ENCODE results near the gene CDH18.

Gene CDH18

GRCh38 chr5:19978476-19978875, 9.5 kb downstream of the CDH18 start:
- no peak for TF ChIP-seq REST (IDR thresholded peaks at IDR 0.05; ENCODE audit: insufficient read depth in 1 of 2, low read depth in 2 of 2, low read length in 2 of 2)
- no peak for TF ChIP-seq POLR2AphosphoS5 (IDR thresholded peaks at IDR 0.05; ENCODE audit: low read depth, low read length)
- TF ChIP-seq FOXP2 (optimal IDR thresholded peaks at IDR 0.05; ENCODE audit: borderline replicate concordance, extremely low read depth, extremely low read length, insufficient read depth), result no peak
- no peak for TF ChIP-seq SIN3A (IDR thresholded peaks at IDR 0.05; ENCODE audit: borderline replicate concordance, insufficient read depth, low read length)

DNA sequence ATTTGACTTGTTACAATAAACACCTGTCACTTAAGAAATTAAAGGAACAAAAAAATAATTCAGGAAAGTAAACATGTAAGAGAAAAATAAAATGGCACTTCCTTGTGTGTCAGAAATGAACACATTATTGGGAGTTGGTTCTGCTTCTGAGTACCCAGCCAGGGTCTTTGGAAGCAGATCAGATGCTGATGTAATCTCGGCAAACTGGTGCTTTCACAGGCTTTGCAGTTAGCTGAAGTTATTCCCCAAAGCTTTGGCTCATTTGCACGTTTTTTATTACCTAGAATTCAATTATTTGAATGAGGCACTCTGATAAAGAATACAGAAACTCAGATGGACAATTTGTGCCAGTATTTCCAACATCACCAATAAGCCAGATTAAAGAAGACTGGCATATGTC, 10.9 kb downstream of the CDH18 start:
- TF ChIP-seq TAF1 (IDR thresholded peaks at IDR 0.05; ENCODE audit: borderline replicate concordance, insufficient read depth, low read length), result no peak
- TF ChIP-seq FOXP2 (optimal IDR thresholded peaks at IDR 0.05; ENCODE audit: borderline replicate concordance, extremely low read depth, extremely low read length, insufficient read depth), result no peak
- TF ChIP-seq REST (IDR thresholded peaks at IDR 0.05; ENCODE audit: insufficient read depth in 1 of 2, low read depth in 2 of 2, low read length in 2 of 2), result no peak

DNA sequence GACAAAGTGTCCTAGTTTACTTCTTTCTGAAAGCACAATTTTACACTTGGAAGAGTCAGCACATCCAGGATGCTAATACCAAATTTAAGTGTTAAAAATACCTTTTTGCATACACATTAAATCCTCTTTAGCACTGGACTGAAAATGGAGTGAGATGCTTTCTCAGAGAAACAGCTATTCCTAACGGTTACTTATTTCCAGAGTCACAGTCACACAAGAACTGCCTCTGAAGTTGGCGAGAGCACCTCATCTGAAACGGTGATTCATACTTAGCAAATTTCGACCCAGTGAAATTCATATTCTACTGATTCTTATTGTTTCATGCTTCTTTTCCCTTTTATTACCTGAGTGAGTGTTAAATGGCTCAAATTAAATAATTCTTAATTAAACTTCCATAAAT, 12.2 kb downstream of the CDH18 start:
- no peak for TF ChIP-seq REST (IDR thresholded peaks at IDR 0.05; ENCODE audit: insufficient read depth in 1 of 2, low read depth in 2 of 2, low read length in 2 of 2)
- TF ChIP-seq SIN3A (IDR thresholded peaks at IDR 0.05; ENCODE audit: borderline replicate concordance, insufficient read depth, low read length), result no peak
- TF ChIP-seq POLR2AphosphoS5 (IDR thresholded peaks at IDR 0.05; ENCODE audit: low read depth, low read length), result no peak

GRCh38 chr5:19960451-19960850, 27.5 kb downstream of the CDH18 start:
- TF ChIP-seq POLR2AphosphoS5 (IDR thresholded peaks at IDR 0.05; ENCODE audit: low read depth, low read length) (no peak), SIN3A (IDR thresholded peaks at IDR 0.05; ENCODE audit: borderline replicate concordance, insufficient read depth, low read length) (no peak), FOXP2 (optimal IDR thresholded peaks at IDR 0.05; ENCODE audit: borderline replicate concordance, extremely low read depth, extremely low read length, insufficient read depth) (no peak), TAF1 (IDR thresholded peaks at IDR 0.05; ENCODE audit: borderline replicate concordance, insufficient read depth, low read length) (no peak), REST (IDR thresholded peaks at IDR 0.05; ENCODE audit: insufficient read depth in 1 of 2, low read depth in 2 of 2, low read length in 2 of 2) (no peak)

- TF ChIP-seq FOXP2 (optimal IDR thresholded peaks at IDR 0.05; ENCODE audit: borderline replicate concordance, extremely low read depth, extremely low read length, insufficient read depth) (no peak), REST (IDR thresholded peaks at IDR 0.05; ENCODE audit: insufficient read depth in 1 of 2, low read depth in 2 of 2, low read length in 2 of 2) (no peak), TAF1 (IDR thresholded peaks at IDR 0.05; ENCODE audit: borderline replicate concordance, insufficient read depth, low read length) (no peak), SIN3A (IDR thresholded peaks at IDR 0.05; ENCODE audit: borderline replicate concordance, insufficient read depth, low read length) (no peak), POLR2AphosphoS5 (IDR thresholded peaks at IDR 0.05; ENCODE audit: low read depth, low read length) (no peak)
Measured at GRCh38 chr5:19959830-19960384, 28.1 kb downstream of the CDH18 start.
